ENCODE measurements around the gene TRPC6.
"Not testable (repeated sequence)": the region's sequence is repeated elsewhere in the genome, so short reads cannot be mapped to it uniquely, and the experiment has no call there.

The TRPC6 gene

DNA sequence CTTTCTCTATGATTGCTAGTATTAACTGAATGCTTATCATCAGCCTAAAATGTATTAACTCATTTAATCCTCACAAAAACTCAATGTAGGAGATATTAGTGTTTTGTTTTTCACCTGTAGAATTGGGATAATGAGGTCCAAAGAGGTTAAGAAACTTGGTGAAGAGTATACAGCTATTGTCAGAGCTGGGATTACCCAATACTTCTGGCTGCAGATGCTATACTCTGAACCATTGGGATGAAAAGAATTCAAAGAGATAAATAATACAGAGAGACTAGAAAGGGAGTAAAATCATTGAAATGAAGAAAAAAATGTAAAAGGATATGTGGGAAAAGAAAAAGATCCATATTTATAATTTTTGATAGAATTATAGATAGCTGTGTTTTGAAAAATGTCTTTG, 137.1 kb downstream of the TRPC6 start:
- DNase-seq: no peak

DNA sequence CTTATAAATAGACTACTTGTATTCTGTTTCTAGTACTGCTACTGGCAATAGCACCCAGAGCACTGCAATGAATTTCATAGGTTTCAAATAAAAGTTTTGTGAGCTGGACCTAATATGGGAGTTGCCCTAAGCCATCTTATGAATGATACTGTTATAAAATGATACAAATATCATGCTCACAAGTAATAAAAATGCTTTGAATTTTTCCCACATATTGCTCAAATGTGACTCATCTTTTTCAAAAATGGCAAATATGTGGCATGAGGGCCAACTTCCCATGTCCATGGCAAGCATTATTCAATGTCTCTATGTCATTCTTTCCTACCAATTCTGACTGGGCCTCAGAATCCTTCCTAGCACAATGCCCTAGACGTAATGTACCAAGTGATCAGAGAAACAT, 137.6 kb downstream of the TRPC6 start:
- no peak for DNase-seq

DNA sequence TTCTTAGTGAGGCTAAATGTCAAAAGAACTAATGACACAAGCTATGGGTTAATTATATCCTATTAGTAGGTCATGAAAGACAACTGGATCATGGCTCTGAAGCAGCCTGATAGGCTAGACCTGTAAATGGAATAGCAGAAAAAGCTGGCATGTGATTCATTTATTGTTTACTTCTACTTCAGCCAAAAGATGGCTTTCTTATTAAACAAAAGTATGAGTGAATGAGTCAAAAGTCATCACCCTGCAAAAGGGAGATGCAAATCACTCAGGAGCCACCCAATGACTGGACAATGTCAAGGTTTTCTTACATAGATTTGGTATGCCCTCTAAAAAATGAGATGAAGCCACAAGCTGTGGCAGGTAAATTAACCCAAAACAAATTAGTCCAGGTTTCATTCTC, 138.0 kb downstream of the TRPC6 start:
- DNase-seq: no peak

DNA sequence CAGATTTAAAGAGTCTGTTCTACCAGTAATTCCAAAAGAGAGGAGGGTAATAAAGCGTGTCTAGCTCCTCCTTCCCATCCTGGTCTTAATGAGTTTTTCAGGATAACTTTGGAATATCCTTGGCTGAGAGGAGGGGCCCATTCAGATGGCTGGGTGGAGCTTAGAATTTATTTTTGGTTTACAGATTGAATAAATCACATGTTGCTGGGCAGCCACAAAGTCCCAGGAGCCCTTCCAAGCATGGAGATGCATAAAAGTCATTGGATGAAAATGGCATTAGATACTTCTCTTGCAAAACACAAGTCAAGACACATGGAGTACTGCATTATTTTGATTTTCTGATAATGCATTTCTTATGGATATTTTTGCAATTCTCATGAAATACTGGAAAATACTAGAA, 139.0 kb downstream of the TRPC6 start:
- no peak for DNase-seq

DNA sequence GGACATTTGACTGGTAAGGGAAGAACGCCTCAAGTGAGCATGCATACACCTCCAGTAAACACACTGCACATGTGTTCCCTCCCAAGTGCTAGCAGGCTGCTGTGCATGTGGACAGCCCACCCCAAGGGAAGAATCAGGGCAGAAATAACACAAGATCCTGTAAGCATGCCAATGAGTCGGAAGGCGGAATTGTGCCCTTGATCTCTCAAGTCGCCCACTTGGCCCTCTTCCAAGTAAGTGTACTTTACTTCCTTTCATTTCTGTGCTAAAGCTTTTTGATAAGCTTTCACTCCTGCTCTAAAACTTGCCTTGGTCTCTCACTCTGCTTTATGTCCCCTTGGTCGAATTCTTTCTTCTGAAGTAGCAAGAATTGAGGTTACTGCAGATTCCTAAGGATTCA, 139.6 kb downstream of the TRPC6 start:
- no peak for DNase-seq

DNA sequence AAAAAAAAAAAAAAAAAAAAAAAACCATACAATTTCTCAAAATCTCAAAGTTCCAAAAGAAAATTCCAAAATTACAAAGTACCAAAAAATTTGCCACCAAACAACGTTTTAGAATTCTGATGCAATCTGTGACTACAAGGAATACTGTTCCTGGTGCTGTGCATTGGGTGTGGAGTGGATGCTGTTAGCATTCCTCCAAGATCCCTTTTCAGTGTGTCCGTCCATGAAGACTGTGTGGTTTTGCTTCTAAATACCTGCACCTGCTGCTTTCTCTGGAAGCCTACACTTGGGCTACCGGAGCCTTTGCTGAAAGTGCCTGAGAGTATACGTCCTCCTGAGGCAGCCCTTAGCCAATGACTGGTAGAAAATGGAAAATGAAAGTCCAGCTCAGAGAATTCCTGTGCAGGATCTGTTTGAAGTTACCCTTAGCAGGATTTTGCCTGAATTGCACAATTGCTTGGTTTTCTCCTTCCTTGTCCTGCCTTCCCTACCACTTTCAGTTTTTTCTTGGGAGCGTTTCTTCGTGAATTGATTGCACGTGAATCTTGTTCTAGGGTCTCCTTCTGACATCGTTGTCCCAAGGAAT, 140.8 kb downstream of the TRPC6 start:
- no peak for DNase-seq

DNA sequence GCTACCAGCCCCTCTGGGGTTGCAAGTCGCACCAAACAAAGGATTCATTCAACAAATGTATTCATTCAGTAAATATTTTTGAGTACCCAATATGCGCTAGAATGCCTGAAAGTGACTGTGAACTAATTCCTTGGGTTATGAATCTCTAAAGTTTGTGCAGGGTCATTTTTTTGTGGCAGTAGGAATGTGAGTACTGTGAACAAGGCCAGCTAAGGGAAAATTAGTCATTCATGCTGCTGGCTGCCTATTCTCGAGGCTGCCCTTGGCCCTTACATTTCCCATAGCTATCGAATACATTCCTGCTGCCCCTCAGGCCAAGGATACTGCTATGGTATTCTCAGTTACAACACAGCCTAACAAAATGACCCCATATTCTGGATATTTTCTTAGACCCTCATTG, 141.6 kb downstream of the TRPC6 start:
- no peak for DNase-seq

DNA sequence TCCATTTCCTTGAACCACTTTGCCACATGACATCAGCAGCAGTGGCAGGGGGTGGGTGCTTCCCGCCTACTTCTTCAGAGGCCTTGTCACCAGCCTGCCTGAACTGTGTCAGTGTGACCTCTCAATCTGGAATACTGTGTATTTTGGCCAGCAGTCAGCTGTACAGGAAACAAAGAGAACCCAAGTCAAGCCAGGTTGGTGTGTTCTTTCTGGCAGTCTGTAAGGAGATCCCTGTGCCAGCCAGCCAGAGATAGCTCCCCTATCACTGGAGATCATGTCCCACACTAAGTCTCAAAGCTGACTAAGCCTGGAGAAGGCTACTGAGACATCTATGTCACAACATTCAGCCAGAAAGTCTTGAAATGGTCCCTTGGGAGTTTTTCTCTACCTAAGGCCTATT, 142.1 kb downstream of the TRPC6 start:
- no peak for DNase-seq

DNA sequence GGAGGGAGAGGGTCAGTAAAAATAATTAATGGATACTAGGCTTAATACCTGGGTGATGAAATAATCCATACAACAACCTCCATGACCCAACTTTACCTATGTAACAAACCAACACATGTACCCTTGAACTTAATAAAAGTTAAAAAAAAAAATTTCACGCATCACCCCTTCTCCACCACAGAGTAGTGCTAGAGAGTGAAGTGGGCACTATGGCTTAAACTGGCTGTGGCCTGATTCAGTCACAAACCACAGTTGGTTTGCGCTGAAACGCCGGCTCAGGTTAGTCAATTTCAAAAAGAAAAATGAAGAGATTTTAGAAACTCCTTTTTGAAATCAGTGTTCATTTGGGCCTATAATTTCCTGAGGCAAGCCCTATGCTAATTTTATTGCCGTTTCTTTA, 144.3 kb downstream of the TRPC6 start:
- no peak for DNase-seq

DNA sequence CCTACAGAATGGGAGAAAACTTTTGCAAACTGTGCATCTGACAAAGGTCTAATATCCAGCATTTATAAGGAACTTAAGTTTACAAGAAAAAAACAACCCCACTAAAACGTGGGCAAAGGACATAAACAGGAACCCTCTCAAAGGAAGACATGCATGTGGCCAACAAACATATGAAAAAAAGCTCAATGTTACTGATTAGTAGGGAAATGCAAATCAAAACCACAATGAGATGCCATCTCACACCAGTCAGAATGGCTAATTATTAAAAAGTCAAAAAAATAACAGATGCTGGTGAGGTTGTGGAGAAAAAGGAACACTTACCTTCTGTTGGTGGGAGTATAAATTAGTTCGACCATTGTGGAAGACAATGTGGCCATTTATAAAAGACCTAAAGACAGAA, 145.1 kb downstream of the TRPC6 start:
- not testable (repeated sequence) for DNase-seq

DNA sequence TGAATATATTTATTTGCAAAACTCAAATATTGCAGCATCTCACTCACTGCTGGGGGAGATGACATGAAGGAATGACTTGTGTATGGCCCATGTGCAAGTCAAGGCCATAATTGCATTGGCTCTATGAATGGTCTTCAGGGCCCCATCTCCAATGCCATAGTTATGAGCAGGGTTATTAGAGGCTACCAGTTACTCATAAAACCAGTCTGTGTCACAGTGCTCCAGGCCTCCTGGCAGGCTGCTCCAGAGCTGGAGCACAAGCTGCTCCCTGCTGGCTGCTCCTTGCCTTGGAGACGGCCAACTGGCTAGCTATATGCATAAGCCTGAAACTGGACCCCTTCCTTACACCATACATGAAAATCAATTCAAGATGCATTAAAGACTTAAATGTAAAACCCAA, 145.7 kb downstream of the TRPC6 start:
- DNase-seq: no peak

DNA sequence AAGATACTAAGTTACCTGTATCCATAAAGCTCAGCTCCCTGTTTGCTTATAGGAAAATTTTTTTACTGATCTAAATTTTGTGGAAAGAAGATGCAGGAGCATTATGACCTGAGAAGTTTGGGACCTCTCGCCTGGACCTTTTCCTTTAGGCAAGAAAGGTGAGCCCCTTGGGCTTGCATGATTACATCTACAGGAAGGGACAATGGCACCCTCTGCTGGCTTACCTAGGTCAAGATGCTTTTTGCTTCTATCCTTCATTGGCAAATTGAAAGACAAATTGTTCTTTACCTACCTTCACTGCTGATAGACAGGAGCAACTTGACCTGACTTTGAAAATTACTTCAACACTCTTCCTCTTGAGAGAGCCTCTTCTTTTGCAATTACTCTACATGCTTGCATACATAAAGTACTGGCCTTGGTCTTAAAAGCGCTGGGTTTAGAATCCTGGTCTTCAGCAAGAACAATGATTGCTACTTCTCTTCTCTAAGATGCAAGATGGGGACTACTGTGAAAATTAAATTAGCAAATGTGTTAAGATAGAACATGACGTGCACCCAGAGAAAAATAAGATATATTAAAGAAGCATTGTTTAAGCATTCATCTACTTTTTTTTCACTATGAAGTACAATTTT, 147.2 kb downstream of the TRPC6 start:
- no peak for DNase-seq

DNA sequence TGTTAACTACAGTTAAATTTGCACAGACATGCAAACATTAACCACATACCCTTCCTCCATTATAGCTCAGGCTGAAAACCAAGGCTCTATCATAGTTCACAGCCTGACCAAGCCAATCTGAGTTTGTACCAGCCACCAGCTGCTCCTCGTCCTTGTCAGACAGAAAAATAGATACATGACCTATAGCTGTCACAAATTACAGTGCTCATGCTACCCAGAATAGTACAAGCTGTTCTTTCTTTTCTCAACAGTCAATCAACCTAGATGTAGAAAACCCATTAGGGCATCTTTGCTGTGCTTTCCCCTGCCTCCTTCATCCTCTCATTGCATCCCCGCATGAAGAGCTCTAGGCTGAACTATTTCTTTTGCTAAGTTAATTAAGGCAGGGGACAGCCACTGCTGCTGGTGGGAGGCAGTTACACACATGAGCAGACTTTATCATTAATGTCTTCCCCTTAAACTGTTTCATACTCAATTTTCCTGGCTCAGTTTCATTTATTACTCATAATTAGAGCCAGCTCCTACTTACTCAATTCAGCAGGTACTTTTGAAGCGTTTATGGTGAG, 148.3 kb downstream of the TRPC6 start:
- DNase-seq: no peak

DNA sequence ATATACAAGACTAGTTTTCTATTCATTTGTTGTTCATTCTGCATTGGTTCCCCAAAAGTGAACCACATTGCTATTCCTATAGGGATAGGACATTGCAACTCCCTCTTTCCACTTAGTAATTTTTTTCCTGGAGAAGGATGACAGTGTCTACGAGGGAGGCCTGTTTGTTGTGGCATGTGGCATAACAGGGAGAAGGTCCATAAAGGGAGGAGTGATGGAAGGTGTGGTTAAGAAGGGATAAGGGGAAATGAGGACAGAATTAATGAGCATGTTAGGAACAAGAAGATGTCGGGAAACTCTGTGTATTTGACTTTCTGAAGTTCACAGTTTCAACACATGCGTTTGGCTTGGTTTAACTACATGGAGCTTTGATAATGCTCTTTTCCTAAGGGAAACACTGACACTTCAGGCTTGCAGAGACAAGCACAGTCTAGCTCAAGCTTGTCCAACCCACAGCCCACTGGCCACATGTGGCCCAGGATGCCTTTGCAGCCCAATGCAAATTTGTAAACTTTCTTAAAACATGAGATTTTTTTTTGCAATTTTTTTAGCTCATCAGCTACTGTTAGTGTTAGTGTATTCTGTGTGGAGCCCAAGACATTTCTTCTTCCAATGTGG, 149.7 kb downstream of the TRPC6 start:
- DNase-seq: no peak

DNA sequence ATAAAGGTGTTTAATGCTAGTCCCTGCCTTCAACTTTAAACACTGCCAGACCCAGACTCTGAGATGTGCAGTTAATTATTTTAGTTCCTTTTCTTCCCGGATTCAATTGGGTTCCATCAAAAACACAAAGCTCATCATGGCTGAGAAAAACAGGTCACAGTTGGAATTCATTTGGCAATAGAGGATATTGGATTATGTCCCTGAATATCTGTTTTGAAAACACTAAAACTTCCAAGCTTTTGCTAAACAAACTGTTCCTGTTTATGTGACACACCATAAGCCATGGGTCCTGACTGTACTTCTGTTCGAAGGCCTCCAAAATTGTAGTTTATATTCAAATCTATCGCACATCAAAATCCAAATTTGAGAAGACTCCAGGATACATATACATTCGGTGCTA, 150.7 kb downstream of the TRPC6 start:
- no peak for DNase-seq

DNA sequence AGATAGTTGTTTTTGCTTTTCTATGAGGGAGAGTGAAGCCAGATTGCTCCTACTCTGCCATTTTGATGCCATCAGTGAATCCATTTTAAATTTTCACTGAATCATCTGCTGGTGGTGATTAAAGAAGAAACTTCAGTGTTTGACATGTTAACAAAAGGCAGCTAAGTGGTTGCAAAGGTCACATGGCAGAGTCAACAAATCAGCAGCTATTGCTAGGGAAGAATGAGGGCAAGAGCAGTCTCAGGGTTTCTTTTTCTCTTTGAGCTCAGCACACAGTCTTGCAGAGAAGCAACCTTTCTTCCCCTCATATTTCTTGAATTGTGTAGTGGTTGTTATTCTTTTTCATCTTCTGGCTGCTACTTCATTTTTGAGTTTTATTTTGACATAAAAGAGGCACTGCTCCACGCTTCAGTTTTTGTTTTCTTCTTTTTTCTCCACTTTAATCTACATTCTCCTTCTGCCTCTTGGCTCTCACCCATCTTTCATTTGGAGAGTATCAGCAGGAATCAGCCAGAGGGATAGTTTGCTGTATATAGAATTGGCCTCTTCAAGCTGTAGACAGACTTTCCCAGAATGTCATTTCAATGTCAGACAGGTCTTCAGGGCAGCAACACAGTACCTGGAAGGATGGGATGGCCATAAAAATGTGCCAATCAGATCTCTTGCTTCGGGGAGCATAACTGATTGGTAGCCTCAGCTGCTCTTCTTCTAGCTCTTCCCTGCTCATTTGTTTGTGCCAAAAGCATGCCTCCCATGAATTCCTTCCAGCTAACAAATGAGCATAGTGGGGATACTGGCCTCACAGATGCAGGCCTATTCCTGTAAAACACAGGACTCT, 153.9 kb downstream of the TRPC6 start:
- no peak for DNase-seq

DNA sequence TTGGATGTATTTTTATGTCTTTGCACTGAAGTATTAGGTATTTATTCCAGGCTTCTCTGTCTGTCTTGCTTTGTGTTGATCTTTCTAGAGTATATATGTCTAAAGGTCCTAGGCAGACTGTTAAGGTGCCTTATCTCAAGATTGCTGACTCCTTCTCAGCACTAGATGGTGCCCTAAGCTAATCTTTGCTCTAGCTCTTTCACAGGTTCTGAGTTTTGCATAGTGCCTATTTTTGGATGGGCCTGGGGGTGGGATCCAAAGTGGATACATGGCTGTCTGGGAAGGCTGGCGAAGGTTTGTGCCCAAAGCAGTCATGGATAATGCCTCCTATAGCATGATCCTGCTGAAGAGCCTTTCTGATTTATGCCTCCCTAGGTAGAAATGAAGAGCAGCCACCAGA, 154.9 kb downstream of the TRPC6 start:
- no peak for DNase-seq

DNA sequence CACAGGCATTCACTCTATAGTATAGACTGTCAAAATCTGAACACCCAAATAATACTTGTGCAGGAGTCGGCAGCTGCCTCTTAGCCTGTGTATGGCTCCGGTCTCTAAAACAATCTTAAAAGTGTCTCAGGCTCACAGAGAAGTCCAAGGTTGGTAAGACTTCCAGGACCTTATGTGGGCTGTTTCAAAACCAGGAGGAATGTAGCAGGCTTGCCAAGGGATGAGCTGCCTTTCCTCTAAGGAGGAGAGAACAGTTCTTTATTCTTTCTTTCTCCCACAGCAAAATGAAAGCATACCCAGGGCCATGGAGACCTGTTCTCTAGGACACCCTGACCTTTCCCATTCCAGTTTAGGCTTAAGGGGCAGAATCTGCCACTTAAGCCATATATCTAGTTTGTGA, 176.5 kb downstream of the TRPC6 start:
- no peak for DNase-seq
